Loucy (cell line): Measurements from ENCODE around the gene PRKN.

Experiments used
- H2AFZ ChIP-seq: fragments of 200-600 bp; sonication (generic); 2 replicates; pipeline ENCODE4 v1.6.0; 2016; ENCODE audit warnings: antibody characterized with exemption, mild to moderate bottlenecking, low read length, moderate library complexity
- H3F3A ChIP-seq: fragments of 200-600 bp; 2 replicates; pipeline ENCODE4 v1.6.0; 2016; ENCODE audit warnings: antibody characterized with exemption, low read depth, mild to moderate bottlenecking
- H3K27me3 ChIP-seq: fragments of 200-600 bp; sonication (generic); 2 replicates; pipeline ENCODE4 v1.6.1; 2014; ENCODE audit warnings: low read length, mild to moderate bottlenecking; ENCODE audit not compliant: insufficient read depth, poor library complexity, severe bottlenecking
- H3K36me3 ChIP-seq: fragments of 200-600 bp; sonication (generic); 2 replicates; pipeline ENCODE4 v1.6.1; 2016; ENCODE audit warnings: low read length; ENCODE audit not compliant: insufficient read depth
- H3K4me1 ChIP-seq: fragments of 200-600 bp; sonication (generic); 2 replicates; pipeline ENCODE4 v1.5.1; 2014; ENCODE audit warnings: low read length, mild to moderate bottlenecking; ENCODE audit not compliant: insufficient read depth, poor library complexity, severe bottlenecking
- H3K4me2 ChIP-seq: fragments of 200-600 bp; sonication (generic); 2 replicates; pipeline ENCODE4 v1.6.0; 2014; ENCODE audit warnings: antibody characterized with exemption, low read length, low read depth, mild to moderate bottlenecking; ENCODE audit not compliant: poor library complexity, severe bottlenecking
- H3K4me3 ChIP-seq: fragments of 200-600 bp; sonication (generic); 2 replicates; pipeline ENCODE4 v1.5.1; 2014; ENCODE audit warnings: low read length, mild to moderate bottlenecking, mixed read lengths; ENCODE audit not compliant: poor library complexity, severe bottlenecking
- H3K79me2 ChIP-seq: fragments of 200-600 bp; sonication (generic); 2 replicates; pipeline ENCODE4 v1.6.1; 2014; ENCODE audit warnings: low read length; ENCODE audit not compliant: insufficient read depth
- H3K9ac ChIP-seq: fragments of 200-600 bp; sonication (generic); 2 replicates; pipeline ENCODE4 v1.6.0; 2014; ENCODE audit warnings: mild to moderate bottlenecking, low read depth, low read length, moderate library complexity; ENCODE audit not compliant: poor library complexity, severe bottlenecking
- H3K9me2 ChIP-seq: fragments of 200-600 bp; sonication (generic); replicated peaks from 2 replicates; pipeline ENCODE4 v1.6.1; 2016; ENCODE audit warnings: low read depth, low read length, mixed read lengths
- H3K9me3 ChIP-seq: fragments of 200-600 bp; sonication (generic); 2 replicates; pipeline ENCODE4 v1.6.1; 2014; ENCODE audit warnings: mild to moderate bottlenecking, antibody characterized with exemption, low read length, low read depth; ENCODE audit not compliant: insufficient read depth
- H4K20me1 ChIP-seq: fragments of 200-600 bp; sonication (generic); 2 replicates; pipeline ENCODE4 v1.6.0; 2014; ENCODE audit warnings: antibody characterized with exemption, low read length, mild to moderate bottlenecking; ENCODE audit not compliant: insufficient read depth, poor library complexity, severe bottlenecking
- EZH2phosphoT487 ChIP-seq: fragments of 200-600 bp; IDR thresholded peaks from 2 replicates; pipeline ENCODE4 v1.6.1; 2018; ENCODE audit warnings: antibody characterized with exemption, mild to moderate bottlenecking, moderate library complexity, borderline replicate concordance
- TF ChIP-seq, protein P1 (sequence below): fragments of 200-600 bp; sonication (generic); conservative IDR thresholded peaks from 2 replicates; pipeline ENCODE4 v1.5.1; 2014; ENCODE audit warnings: mild to moderate bottlenecking, antibody characterized with exemption, low read length

PRKN gene

DNA sequence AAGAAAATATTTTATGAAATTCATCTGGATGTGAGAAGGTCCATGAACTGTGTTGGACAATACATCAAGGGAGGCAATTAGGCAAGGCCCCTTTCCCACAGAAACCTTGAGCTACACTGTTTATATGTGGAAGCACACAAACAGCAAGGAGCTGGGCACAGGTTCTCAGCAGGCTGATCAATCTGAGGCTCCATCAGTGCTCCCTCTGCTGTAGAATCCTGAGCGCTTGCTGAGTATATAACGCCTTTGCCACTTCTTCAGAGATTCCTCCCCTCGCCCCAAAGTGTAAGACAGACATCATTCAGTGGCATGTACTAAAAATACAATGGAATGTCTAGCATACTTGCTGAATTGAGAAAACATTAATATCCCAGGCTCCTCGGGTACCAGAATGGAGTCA lies 146.9 kb downstream of the PRKN start:
- Histone ChIP-seq H3K9me2 (no peaks in the 10 kb centered on the region), H3K4me2 (no peak overlapping the region), H3K9me3 (no peaks in the 10 kb centered on the region; the same call in 1 of the 2 replicates), H3K4me1 (no peaks in the 10 kb centered on the region), H3K4me3 (no peak overlapping the region), H4K20me1 (no peaks in the 10 kb centered on the region), H3K27me3 (no peaks in the 10 kb centered on the region), H3F3A (no peaks in the 10 kb centered on the region), H3K79me2 (no peaks in the 10 kb centered on the region), H2AFZ (no peak overlapping the region), H3K9ac (no peak overlapping the region), H3K36me3 (no peaks in the 10 kb centered on the region)
- TF ChIP-seq, protein P1, sequence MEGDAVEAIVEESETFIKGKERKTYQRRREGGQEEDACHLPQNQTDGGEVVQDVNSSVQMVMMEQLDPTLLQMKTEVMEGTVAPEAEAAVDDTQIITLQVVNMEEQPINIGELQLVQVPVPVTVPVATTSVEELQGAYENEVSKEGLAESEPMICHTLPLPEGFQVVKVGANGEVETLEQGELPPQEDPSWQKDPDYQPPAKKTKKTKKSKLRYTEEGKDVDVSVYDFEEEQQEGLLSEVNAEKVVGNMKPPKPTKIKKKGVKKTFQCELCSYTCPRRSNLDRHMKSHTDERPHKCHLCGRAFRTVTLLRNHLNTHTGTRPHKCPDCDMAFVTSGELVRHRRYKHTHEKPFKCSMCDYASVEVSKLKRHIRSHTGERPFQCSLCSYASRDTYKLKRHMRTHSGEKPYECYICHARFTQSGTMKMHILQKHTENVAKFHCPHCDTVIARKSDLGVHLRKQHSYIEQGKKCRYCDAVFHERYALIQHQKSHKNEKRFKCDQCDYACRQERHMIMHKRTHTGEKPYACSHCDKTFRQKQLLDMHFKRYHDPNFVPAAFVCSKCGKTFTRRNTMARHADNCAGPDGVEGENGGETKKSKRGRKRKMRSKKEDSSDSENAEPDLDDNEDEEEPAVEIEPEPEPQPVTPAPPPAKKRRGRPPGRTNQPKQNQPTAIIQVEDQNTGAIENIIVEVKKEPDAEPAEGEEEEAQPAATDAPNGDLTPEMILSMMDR: no peak
- no peak for TF ChIP-seq EZH2phosphoT487

DNA sequence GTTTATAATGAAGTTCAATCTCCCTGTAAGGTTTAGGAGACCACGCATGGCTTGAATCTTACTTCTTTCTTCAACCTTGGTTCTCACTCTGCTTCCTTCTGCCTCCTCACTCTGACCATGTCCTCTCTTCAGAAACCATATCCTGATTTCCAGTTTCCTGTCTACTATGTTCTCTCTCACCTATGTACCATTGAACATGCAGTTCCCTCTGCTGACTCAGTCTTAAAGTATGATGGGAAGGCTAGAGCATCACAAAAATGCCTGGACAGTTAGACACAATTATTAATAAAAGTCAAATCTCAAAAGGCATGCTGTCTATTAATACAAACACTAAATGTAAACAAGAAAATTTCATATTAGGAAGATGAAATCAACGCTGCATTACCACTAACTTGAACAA lies 151.6 kb downstream of the PRKN start:
- H3K9ac ChIP-seq: no peak overlapping the region
- H3K9me3 ChIP-seq: no peaks in the 10 kb centered on the region; the same call in 1 of the 2 replicates
- no peaks in the 10 kb centered on the region for H3K9me2 ChIP-seq
- no peaks in the 10 kb centered on the region for H3K36me3 ChIP-seq
- no peak overlapping the region for H3K4me2 ChIP-seq
- TF ChIP-seq, protein P1: no peak
- no peak for TF ChIP-seq EZH2phosphoT487
- no peak overlapping the region for H2AFZ ChIP-seq
- no peak overlapping the region for H3K4me3 ChIP-seq
- no peaks in the 10 kb centered on the region for H3K4me1 ChIP-seq
- no peaks in the 10 kb centered on the region for H4K20me1 ChIP-seq
- H3F3A ChIP-seq: no peaks in the 10 kb centered on the region
- H3K79me2 ChIP-seq: no peaks in the 10 kb centered on the region
- no peaks in the 10 kb centered on the region for H3K27me3 ChIP-seq

DNA sequence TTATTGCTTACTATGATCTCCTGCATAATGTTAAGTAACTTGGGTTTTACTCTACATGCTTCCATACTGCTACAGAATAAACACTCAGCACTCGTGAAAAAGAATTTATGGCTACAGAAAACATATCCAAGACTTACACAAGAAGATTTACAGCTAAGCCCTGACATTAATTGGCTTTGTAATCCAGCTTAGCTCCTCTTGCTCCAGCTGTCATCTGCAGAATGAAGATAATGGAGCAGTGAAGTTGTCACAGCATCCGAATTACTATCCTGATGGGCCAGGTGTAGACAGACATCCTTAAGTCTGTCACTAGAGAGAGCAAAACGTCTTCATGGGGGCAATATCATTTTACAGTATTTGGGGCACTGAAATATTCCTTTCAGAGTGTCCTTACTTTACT lies 155.3 kb downstream of the PRKN start:
- H3K4me2 ChIP-seq: no peak overlapping the region
- no peaks in the 10 kb centered on the region for H3K4me1 ChIP-seq
- no peaks in the 10 kb centered on the region for H3K27me3 ChIP-seq
- H3K79me2 ChIP-seq: no peaks in the 10 kb centered on the region
- H3K9me2 ChIP-seq: no peaks in the 10 kb centered on the region
- TF ChIP-seq, protein P1: no peak
- TF ChIP-seq EZH2phosphoT487: no peak
- H3F3A ChIP-seq: no peaks in the 10 kb centered on the region
- H2AFZ ChIP-seq: no peak overlapping the region
- H3K4me3 ChIP-seq: no peak overlapping the region
- no peaks in the 10 kb centered on the region for H4K20me1 ChIP-seq
- H3K9me3 ChIP-seq: no peaks in the 10 kb centered on the region
- H3K9ac ChIP-seq: no peak overlapping the region
- no peaks in the 10 kb centered on the region for H3K36me3 ChIP-seq
